C4-2B (cell line): Measurements from ENCODE around the gene NHS.

ENCODE experiments used
- CTCF ChIP-seq: fragments of 450-650 bp; conservative IDR thresholded peaks from 2 replicates; pipeline ENCODE4 v1.5.1; 2017; ENCODE audit warnings: mild to moderate bottlenecking
- ZFX ChIP-seq: fragments of 450-650 bp; IDR thresholded peaks from 2 replicates; pipeline ENCODE4 v1.6.1; 2017

- TF ChIP-seq CTCF = no peak
- no peak for TF ChIP-seq ZFX
Observed at GRCh38 chrX:17462881-17463280, 87.9 kb downstream of the NHS start.
